KMS-11 (cell line): ENCODE results near the gene REV1.

Source experiments
- H2AFZ ChIP-seq: fragments of 200-600 bp; sonication (generic); 2 replicates; pipeline ENCODE4 v1.6.1; 2016; ENCODE audit warnings: antibody characterized with exemption, mixed run types, low read depth
- H3K27ac ChIP-seq: fragments of 200-600 bp; sonication (generic); 2 replicates; pipeline ENCODE4 v1.6.1; 2016; ENCODE audit warnings: mild to moderate bottlenecking, mixed run types
- H3K27me3 ChIP-seq: fragments of 200-600 bp; sonication (generic); 2 replicates; pipeline ENCODE4 v1.6.1; 2017; ENCODE audit warnings: mild to moderate bottlenecking, low read depth, mixed run types, moderate library complexity; ENCODE audit not compliant: insufficient read depth
- H3K36me3 ChIP-seq: fragments of 200-600 bp; sonication (generic); 2 replicates; pipeline ENCODE4 v1.6.1; 2017; ENCODE audit warnings: mild to moderate bottlenecking, mixed run types; ENCODE audit not compliant: insufficient read depth
- H3K4me1 ChIP-seq: fragments of 200-600 bp; sonication (generic); 2 replicates; pipeline ENCODE4 v1.6.1; 2016; ENCODE audit warnings: mild to moderate bottlenecking, low read depth, mixed run types; ENCODE audit not compliant: poor library complexity, severe bottlenecking
- H3K4me2 ChIP-seq: fragments of 200-600 bp; sonication (generic); 2 replicates; pipeline ENCODE4 v1.7.0; 2016; ENCODE audit warnings: mild to moderate bottlenecking, mixed run types
- H3K4me3 ChIP-seq: fragments of 200-600 bp; sonication (generic); IDR thresholded peaks from 2 replicates; pipeline ENCODE4 v1.6.1; 2017; ENCODE audit warnings: low read depth, low read length, mixed read lengths; ENCODE audit not compliant: insufficient read depth
- H3K79me2 ChIP-seq: fragments of 200-600 bp; sonication (generic); 2 replicates; pipeline ENCODE4 v1.6.1; 2016; ENCODE audit warnings: low read depth, mixed run types; ENCODE audit not compliant: insufficient read depth
- H3K9ac ChIP-seq: fragments of 200-600 bp; sonication (generic); 2 replicates; pipeline ENCODE4 v1.6.1; 2016; ENCODE audit warnings: mild to moderate bottlenecking, mixed run types
- H4K20me1 ChIP-seq: fragments of 200-600 bp; sonication (generic); 2 replicates; pipeline ENCODE4 v1.6.1; 2016; ENCODE audit warnings: mild to moderate bottlenecking, mixed run types; ENCODE audit not compliant: insufficient read depth
- TF ChIP-seq, protein P1 (sequence below): fragments of 200-600 bp; sonication (generic); conservative IDR thresholded peaks from 2 replicates; pipeline ENCODE4 v1.6.1; 2017; ENCODE audit warnings: low read depth, mild to moderate bottlenecking, antibody characterized with exemption, low read length, moderate library complexity, mixed read lengths

Gene REV1

DNA sequence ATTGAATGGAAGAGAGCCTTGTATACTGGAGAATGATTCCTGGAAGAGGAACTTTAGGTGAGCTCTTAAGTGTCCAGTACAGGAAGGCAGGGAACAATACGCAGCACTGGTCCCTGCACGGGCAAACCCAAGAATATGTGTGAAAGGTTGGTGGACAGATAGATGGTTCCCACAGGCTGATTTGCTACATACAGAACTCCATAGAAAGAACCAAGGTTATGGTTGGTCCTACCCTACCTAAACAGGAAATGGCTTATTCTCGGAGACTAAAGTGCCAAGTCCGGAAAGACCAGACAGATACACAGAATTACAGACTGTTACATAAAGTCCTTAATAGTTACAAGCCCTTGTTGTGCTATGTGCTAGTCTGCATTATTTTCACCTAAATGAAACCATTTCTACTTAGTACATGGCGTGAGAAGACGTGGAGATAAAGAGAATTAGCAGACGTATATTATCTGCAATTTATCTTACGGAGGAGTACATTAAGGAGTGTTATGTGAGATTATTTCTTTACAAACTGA, 1.2 kb downstream of the REV1 start:
- Histone ChIP-seq H2AFZ (peak overlapping the region; percentile 50), H3K4me2 (peak overlapping the region; percentile 82), H3K27me3 (no peaks in the 10 kb centered on the region), H3K27ac (peak overlapping the region; percentile 37; the same call in 1 of the 2 replicates), H3K4me3 (peak overlapping the region; percentile 24), H4K20me1 (0 out of 2 replicates have a peak, but pooled peaks cover 18% of the 10 kb centered on the region), H3K79me2 (peaks cover 54% of the 10 kb centered on the region), H3K36me3 (no peaks in the 10 kb centered on the region), H3K9ac (peak overlapping the region; percentile 59; the same call in 1 of the 2 replicates), H3K4me1 (peaks cover 33% of the 10 kb centered on the region)
- TF ChIP-seq, protein P1, sequence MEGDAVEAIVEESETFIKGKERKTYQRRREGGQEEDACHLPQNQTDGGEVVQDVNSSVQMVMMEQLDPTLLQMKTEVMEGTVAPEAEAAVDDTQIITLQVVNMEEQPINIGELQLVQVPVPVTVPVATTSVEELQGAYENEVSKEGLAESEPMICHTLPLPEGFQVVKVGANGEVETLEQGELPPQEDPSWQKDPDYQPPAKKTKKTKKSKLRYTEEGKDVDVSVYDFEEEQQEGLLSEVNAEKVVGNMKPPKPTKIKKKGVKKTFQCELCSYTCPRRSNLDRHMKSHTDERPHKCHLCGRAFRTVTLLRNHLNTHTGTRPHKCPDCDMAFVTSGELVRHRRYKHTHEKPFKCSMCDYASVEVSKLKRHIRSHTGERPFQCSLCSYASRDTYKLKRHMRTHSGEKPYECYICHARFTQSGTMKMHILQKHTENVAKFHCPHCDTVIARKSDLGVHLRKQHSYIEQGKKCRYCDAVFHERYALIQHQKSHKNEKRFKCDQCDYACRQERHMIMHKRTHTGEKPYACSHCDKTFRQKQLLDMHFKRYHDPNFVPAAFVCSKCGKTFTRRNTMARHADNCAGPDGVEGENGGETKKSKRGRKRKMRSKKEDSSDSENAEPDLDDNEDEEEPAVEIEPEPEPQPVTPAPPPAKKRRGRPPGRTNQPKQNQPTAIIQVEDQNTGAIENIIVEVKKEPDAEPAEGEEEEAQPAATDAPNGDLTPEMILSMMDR, result no peak

DNA sequence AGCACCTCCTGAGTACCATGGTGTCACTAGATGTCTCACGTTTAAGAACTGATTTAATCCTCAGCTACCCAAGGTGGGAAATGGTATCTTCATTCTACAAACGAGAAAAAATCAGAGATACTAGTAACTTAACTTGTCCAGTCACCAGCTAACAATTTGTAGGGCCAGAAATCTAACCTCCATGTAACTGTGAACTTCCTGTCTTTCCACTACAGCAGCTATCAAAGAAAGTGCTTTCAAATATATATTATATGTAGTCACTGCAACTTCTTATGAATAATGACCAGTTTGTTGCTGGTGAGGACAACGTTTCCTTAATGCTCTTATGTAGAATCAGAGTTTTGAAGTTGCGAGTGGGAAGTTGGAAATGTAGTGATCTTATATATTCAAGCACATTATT, 1.9 kb downstream of the REV1 start:
- TF ChIP-seq, protein P1, result no peak
- Histone ChIP-seq H3K4me2 (peak overlapping the region; percentile 82), H3K79me2 (peaks cover 61% of the 10 kb centered on the region), H3K4me1 (peaks cover 36% of the 10 kb centered on the region), H2AFZ (no peak overlapping the region), H3K9ac (no peak overlapping the region), H4K20me1 (0 out of 2 replicates have a peak, but pooled peaks cover 22% of the 10 kb centered on the region), H3K36me3 (no peaks in the 10 kb centered on the region), H3K27ac (no peak overlapping the region), H3K27me3 (no peaks in the 10 kb centered on the region), H3K4me3 (peak overlapping the region; percentile 24)

DNA sequence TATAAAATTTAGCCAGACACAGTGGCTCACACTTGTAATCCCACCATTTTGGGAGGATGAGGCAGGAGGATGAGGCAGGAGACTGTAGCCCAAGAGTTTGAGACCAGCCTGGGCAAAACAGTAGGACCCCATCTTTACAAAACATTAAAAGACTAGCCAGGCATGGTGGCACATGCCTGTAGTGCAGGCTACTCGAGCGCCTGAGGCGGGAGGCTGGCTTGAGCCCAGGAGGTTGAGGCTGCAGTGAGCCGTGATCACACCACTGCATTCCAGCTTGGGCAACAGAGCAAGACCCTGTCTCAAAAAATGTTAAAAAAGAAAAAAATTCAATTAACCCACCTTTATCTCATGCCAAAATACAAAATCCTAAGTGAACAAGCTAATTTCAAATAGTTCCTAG, 4.0 kb downstream of the REV1 start:
- Histone ChIP-seq H3K9ac (no peak overlapping the region), H3K4me3 (no peak overlapping the region), H3K36me3 (no peaks in the 10 kb centered on the region), H2AFZ (no peak overlapping the region), H4K20me1 (peaks cover 31% of the 10 kb centered on the region; the same call in 1 of the 2 replicates), H3K4me1 (peaks cover 42% of the 10 kb centered on the region), H3K27ac (no peak overlapping the region), H3K27me3 (no peaks in the 10 kb centered on the region), H3K4me2 (no peak overlapping the region), H3K79me2 (peaks cover 81% of the 10 kb centered on the region)
- TF ChIP-seq, protein P1, result no peak

DNA sequence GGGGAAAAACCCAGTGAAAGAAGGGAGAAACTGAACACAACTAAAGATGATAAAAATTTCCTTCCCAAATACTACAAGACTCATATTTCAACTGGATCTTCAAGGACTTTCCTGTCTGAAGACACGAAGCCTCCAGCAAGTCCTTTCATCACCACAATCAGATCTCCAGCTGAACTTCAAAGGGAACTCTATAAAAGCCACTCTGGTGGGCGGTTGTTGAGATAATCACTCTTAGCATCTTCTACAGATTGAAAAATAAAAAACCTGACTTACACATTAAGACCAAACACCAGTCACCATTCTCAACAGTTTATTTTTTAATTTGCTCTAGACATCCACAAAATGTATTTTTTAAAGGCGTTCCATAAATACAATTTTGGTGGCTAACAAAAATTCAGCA, 4.4 kb downstream of the REV1 start:
- peaks cover 35% of the 10 kb centered on the region; the same call in 1 of the 2 replicates for H4K20me1 ChIP-seq
- no peaks in the 10 kb centered on the region for H3K36me3 ChIP-seq
- H3K4me3 ChIP-seq, result no peak overlapping the region
- H3K4me2 ChIP-seq, result no peak overlapping the region
- peaks cover 86% of the 10 kb centered on the region for H3K79me2 ChIP-seq
- H3K9ac ChIP-seq, result no peak overlapping the region
- no peak overlapping the region for H2AFZ ChIP-seq
- peaks cover 38% of the 10 kb centered on the region for H3K4me1 ChIP-seq
- TF ChIP-seq, protein P1, result no peak
- no peaks in the 10 kb centered on the region for H3K27me3 ChIP-seq
- no peak overlapping the region for H3K27ac ChIP-seq
